ENCODE measurements around the gene UBA3.

Gene UBA3

DNA sequence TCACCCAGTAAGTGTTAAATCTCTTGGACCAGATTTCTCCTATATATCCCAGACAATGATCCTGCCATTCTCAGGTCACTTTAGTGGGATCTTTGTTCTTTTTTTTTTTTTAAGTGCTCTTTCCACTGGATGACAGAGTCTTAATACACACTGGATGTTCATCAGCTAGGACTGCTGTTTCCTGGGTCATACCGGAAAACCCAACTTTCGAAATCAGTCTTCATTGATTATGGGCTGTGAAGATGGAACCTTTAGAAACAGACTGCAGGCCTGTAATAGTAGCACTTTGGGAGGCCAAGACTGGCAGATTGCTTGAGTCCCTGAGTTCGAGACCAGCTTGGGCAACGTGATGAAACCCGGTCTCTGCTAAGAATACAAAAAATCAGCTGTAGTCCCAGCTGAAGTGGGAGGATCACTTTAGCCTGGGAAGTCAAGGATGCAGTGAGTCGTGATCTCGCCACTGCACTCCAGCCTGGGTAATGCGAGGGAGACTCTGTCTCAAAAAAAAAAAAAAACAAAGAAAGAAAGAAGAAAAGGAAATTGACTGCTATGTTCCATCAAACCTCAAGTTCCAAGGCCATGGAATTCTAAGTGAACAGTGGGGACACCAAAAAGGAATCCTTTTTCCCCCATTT, 69.0 kb downstream of the UBA3 start:
- DNase-seq, result no peak

DNA sequence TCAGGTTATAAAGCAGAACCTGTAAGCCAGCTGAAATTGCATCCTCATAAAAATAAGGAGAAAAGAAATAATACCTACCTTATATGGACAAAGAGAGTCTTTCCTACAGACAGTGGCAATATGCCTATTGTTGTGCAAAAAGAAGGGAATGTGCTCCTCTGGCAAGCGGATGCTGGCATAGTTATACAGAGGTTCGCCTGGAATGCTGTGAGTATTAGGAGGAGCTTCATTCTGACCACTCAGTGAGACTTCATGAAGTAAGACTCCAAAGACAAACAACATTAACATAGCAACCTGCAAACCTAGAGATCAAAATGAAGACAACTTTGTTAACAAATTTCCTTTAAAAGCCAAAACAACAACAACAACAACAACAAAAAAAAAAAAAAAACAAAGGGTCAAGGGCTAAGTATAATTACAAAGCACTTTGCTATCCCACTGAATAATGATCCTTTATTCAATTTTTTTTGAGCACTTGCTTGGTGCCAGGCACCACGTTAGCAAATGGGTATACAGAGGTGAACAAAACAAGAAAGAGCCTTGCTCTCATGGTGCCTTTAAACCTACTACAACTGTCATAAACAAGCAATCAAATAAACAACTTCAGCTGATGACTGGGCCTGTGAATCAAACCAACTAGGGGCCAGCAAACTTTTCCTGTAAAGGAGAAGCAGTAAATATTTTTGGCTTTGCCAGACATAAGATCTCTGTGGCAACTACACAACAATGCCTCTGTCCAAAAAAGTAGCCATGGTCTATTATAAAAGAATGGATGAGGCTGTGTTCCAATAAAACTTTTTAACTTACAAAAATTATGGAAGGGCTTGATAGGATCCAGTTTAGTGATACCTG, 70.4 kb downstream of the UBA3 start:
- no peak for DNase-seq

DNA sequence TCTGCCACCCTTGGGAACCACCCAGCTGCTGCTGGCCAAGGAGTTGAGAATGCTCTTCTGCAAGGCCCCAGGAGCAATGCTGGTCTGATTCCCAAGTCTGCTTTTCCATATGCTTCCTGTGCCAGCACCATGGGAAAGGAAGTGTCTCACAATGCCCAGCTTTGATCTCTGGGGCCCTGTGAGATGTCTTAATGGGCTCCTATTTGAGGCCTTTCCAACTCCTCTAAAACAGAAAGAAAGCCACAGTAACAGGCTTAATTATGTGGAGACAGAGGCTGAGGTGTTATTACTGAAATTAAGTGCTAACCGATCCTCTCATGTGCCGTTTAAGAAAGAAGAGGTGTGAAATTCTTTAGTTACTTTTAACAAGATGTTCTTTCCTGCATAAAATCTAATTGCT, 71.2 kb downstream of the UBA3 start:
- DNase-seq, result no peak

DNA sequence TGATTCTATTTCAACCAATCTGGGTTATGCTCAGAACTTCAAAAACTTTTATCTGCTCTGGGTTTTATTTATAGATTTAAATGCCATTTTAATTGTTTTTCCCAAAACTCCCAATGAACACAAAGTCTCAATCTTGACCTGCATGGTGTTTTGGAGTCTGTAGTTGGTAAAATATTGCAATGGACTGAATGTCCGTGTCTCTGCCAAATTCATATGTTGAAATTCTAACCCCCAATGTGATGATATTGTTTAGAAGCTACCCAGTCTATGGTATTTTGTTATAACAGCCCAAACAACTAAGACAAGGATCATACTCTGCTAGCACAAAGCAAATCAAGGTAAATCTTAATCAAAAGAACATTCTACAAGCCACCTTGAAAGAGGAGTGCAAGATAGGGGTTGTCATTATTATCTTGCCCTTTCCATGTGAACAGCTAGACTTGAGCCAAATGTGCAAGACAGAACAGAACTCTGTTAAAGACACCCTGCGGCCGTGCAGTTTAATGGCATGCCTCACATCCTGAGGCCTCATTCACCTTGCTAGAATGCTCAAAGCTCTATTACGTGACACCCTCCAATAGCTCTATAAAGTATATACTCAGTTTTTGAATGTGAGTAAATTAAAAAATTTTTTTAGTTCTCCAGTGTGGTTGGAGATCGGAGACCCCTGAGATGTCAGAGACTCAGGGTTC, 74.2 kb downstream of the UBA3 start:
- no peak for DNase-seq

DNA sequence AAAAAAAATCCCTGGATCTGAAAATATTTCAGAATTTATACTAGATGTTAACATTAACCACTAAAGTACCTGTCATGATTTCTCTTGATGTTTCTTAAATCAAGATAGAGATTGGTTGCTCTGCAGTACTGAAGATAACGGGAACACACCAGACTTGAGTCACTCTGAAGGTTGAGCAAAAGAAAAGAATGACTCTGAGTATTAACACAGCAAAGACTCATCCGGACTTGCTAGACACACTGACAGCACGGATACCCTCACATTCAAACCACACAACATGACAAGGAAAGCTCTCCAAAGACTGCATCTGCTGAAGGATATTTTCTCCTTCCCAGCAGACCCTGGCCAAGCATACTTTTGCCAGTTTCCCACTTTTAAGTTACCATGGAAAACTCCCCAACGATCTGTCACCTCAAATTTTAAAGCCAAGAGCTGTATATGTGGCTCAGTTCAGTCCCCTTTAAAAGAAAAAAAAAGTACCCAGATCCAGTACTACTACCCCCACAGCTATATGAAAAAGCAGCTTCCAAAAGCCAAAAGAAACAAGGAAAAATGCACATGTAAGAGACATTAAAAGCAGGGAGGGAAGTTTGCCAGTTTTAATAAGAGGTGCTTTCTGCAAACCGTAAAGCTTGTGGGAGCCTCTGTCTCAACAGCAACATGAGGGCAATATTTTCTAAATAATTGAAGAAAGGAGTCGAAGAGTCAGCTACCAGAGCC, 74.9 kb downstream of the UBA3 start:
- DNase-seq, result no peak
